ENCODE measurements around the gene PRR29. TPM values are rescaled to one million over a fixed set of nuclear protein-coding genes. Genes with fewer than 3 reads are reported as not detected.

The PRR29 gene
- total and polyA plus RNA-seq, 2 donors (not counting 3 experiments of a cell fraction or from before 2014, with no cell fraction given) = 0.39 to 1.2 TPM

DNA sequence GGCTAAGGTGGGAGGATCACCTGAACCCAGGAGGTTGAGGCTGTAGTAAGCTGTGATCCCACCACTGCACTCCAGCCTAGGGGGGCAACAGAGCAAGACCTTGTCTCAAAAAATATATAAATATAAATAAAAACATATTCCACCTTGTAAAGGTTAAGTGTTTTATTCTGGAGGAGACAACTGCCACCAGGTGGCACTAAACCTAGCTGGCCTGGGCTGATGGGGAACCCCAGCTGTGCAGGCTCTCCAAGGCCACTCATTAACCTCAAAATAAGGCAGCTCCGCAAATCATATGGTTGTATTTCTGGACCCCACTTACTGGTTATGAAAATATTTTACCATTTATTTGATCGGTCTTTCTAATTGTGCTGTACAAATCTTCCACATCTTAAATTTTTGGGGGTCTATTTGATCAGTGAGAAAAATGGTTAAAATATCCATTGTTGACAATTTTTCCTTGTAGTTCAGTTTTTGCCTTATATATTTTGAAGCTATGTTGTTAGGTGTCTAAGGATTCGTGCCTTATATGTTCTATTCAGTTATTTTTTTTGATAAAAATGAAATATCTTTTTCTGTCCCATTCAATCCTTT is 30.8 kb downstream of the PRR29 start:
- Histone ChIP-seq H3K27ac (ENCODE audit: insufficient read depth, low read depth, low read length) (no peak overlapping the region), H3K9me1 (replicated peaks; ENCODE audit: control insufficient read depth, extremely low read depth, insufficient read depth, low read length) (no peaks in the 10 kb centered on the region), H3K36me3 (ENCODE audit: control insufficient read depth in 2 of 2, extremely low read depth in 1 of 2, insufficient read depth in 2 of 2, low read length in 2 of 2) (no peaks in the 10 kb centered on the region), H3K9me3 (replicated peaks; ENCODE audit: control insufficient read depth, insufficient read depth, low read length) (no peaks in the 10 kb centered on the region), H4K20me1 (replicated peaks; ENCODE audit: control insufficient read depth, extremely low read depth, insufficient read depth, low read length) (no peaks in the 10 kb centered on the region), H3K4me1 (ENCODE audit: control insufficient read depth, extremely low read depth, insufficient read depth, low read length) (peaks cover 20% of the 10 kb centered on the region), H3K9ac (replicated peaks; ENCODE audit: extremely low read depth, insufficient read depth, low read length) (no peak overlapping the region), H3K27me3 (ENCODE audit: control insufficient read depth in 2 of 2, insufficient read depth in 2 of 2, low read length in 2 of 2) (no peaks in the 10 kb centered on the region), H3K4me3 (replicated peaks in 1 of 3; ENCODE audit: insufficient read depth in 1 of 3, low read depth in 1 of 3, low read length in 3 of 3) (no peak overlapping the region), H3K4me2 (ENCODE audit: insufficient read depth, low read length) (no peak overlapping the region), H3K79me2 (ENCODE audit: control insufficient read depth, insufficient read depth, low read length) (no peaks in the 10 kb centered on the region), H2AFZ (ENCODE audit: low read depth, low read length) (no peak overlapping the region)
- intact Hi-C loops (cut with micrococcal nuclease) = loop anchor here (1.0 kb wide), 4 partner anchors 32 to 253 kb away; no protein-coding TSS in a partner anchor
- POLR2A ChIA-PET = interaction anchor here (0.9 to 1.5 kb wide), 6 partner anchors 8 to 105 kb away, joined by 3 to 12 read pairs (median 4); partner anchors contain the start of genes ERN1 and ICAM2
- dilution Hi-C loops (cut with MboI; ENCODE audit: extremely low pct_ligation_motif_present, low sequenced_read_pairs) = loop anchor here (25.0 kb wide), 1 partner anchor 108 kb away; the partner anchor contains the start of gene ERN1
- no peak for TF ChIP-seq MYC (IDR thresholded peaks at IDR 0.05; ENCODE audit: low read depth, low read length)
- TF ChIP-seq POLR2AphosphoS5 (IDR thresholded peaks at IDR 0.05; ENCODE audit: insufficient read depth, low read depth, low read length) = no peak
- TF ChIP-seq, protein P1, sequence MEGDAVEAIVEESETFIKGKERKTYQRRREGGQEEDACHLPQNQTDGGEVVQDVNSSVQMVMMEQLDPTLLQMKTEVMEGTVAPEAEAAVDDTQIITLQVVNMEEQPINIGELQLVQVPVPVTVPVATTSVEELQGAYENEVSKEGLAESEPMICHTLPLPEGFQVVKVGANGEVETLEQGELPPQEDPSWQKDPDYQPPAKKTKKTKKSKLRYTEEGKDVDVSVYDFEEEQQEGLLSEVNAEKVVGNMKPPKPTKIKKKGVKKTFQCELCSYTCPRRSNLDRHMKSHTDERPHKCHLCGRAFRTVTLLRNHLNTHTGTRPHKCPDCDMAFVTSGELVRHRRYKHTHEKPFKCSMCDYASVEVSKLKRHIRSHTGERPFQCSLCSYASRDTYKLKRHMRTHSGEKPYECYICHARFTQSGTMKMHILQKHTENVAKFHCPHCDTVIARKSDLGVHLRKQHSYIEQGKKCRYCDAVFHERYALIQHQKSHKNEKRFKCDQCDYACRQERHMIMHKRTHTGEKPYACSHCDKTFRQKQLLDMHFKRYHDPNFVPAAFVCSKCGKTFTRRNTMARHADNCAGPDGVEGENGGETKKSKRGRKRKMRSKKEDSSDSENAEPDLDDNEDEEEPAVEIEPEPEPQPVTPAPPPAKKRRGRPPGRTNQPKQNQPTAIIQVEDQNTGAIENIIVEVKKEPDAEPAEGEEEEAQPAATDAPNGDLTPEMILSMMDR (IDR thresholded peaks at IDR 0.05; ENCODE audit: extremely low read depth in 1 of 2, insufficient read depth in 1 of 2, low read depth in 1 of 2, low read length in 2 of 2) = peak; percentile 72 to 73
- TF ChIP-seq, protein P2, sequence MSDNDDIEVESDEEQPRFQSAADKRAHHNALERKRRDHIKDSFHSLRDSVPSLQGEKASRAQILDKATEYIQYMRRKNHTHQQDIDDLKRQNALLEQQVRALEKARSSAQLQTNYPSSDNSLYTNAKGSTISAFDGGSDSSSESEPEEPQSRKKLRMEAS (IDR thresholded peaks at IDR 0.05; ENCODE audit: insufficient read depth, insufficient read length) = no peak
- CTCF ChIA-PET = interaction anchor here (0.5 to 15.1 kb wide), 44 partner anchors 9 to 391 kb away, joined by 3 to 802 read pairs (median 7); partner anchors contain the start of genes CSHL1, ERN1, GH1 and ICAM2
- BruUV-seq (replicated peaks) = no TSS peak
- peak; percentile 67 for DNase-seq (ENCODE audit: low read depth, low spot score)
- FAIRE-seq = peak; percentile 70
